Measurements from ENCODE around the gene FCGBP.

DNA sequence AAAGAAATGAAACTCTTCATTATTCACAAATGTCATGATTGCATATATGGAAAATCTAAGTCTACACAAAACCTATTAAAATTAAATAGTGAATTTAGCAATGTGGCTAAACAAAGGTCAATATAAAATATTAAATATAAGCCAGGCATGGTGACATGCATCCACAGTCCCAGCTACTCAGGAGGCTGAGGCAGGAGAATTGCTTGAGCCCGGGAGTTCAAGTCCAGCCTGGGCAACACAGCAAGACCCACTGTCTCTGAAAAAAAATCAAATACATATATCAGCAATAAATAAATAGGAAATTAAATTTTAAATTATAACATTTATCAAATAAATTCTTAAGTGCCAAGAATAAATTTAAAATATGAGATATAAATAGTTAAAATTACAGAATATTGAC lies 48.4 kb upstream of the FCGBP start:
- TF ChIP-seq, protein P1, sequence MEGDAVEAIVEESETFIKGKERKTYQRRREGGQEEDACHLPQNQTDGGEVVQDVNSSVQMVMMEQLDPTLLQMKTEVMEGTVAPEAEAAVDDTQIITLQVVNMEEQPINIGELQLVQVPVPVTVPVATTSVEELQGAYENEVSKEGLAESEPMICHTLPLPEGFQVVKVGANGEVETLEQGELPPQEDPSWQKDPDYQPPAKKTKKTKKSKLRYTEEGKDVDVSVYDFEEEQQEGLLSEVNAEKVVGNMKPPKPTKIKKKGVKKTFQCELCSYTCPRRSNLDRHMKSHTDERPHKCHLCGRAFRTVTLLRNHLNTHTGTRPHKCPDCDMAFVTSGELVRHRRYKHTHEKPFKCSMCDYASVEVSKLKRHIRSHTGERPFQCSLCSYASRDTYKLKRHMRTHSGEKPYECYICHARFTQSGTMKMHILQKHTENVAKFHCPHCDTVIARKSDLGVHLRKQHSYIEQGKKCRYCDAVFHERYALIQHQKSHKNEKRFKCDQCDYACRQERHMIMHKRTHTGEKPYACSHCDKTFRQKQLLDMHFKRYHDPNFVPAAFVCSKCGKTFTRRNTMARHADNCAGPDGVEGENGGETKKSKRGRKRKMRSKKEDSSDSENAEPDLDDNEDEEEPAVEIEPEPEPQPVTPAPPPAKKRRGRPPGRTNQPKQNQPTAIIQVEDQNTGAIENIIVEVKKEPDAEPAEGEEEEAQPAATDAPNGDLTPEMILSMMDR (IDR thresholded peaks at IDR 0.05) = no peak
- no peak for TF ChIP-seq POLR2A (IDR thresholded peaks at IDR 0.05)
